OCI-LY7 (cell line): ENCODE measurements around the gene EPB41.

Experiments
- CTCF ChIP-seq: fragments of 200-600 bp; sonication (generic); conservative IDR thresholded peaks from 2 replicates; pipeline ENCODE4 v1.5.1; 2014; ENCODE audit warnings: mild to moderate bottlenecking, antibody characterized with exemption, low read length, moderate library complexity, mixed read lengths
- EZH2phosphoT487 ChIP-seq: fragments of 200-600 bp; sonication (generic); IDR thresholded peaks from 2 replicates; pipeline ENCODE4 v1.6.1; 2018; ENCODE audit warnings: low read depth, borderline replicate concordance, mild to moderate bottlenecking, mixed run types, antibody characterized with exemption, low read length, moderate library complexity, mixed read lengths

GRCh38 chr1:28971980-28972771, 57.8 kb downstream of the EPB41 start:
- TF ChIP-seq EZH2phosphoT487 (no peak), CTCF (no peak)
